ENCODE data around the gene TAB2. TPM values are rescaled to one million over a fixed set of nuclear protein-coding genes. Genes with fewer than 3 reads are reported as not detected.

The TAB2 gene
- total RNA-seq, 2 experiments from 2014 or later = 121 to 123 TPM

GRCh38 chr6:149429427-149430360 lies 112.2 kb downstream of the TAB2 start:
- no peak overlapping the region for H3K27ac ChIP-seq (ENCODE audit: low read depth in 1 of 2, low read length in 2 of 2)
- no peaks in the 10 kb centered on the region for H3K27me3 ChIP-seq (ENCODE audit: control insufficient read depth in 1 of 2, insufficient read depth in 2 of 2, low read length in 2 of 2)
- H3K4me3 ChIP-seq (ENCODE audit: low read length) = no peak overlapping the region
- H3K27ac Mint-ChIP-seq = no peak overlapping the region
- H3K4me1 ChIP-seq (ENCODE audit: insufficient read depth, low read length) = peaks cover 6% of the 10 kb centered on the region
- DNase-seq (no peak), ATAC-seq (ENCODE audit: poor library complexity) (no peak)
- TF ChIP-seq CTCF (IDR thresholded peaks at IDR 0.05) = no peak
- H3K4me3 Mint-ChIP-seq = no peak overlapping the region
- no peaks in the 10 kb centered on the region for H3K9me3 Mint-ChIP-seq
- no peaks in the 10 kb centered on the region for H3K36me3 ChIP-seq (ENCODE audit: insufficient read depth, low read length)
- CTCF ChIA-PET = interaction anchor here (1.0 to 4.2 kb wide), 2 partner anchors 240 to 399 kb away, joined by 3 to 52 read pairs; no protein-coding TSS in a partner anchor
- POLR2A ChIA-PET = no interaction called here
- peaks cover 5% of the 10 kb centered on the region for H3K4me1 Mint-ChIP-seq (ENCODE audit: low read depth)
- intact Hi-C loops (cut with DNase I, micrococcal nuclease) = loop anchor here (2.0 to 5.0 kb wide), 3 partner anchors 241 to 872 kb away; no protein-coding TSS in a partner anchor
- H3K36me3 Mint-ChIP-seq (ENCODE audit: low read depth) = no peaks in the 10 kb centered on the region
- H3K9me3 ChIP-seq (ENCODE audit: control insufficient read depth in 1 of 2, insufficient read depth in 1 of 2, low read length in 2 of 2) = no peaks in the 10 kb centered on the region
- H3K27me3 Mint-ChIP-seq = no peaks in the 10 kb centered on the region

- Histone ChIP-seq H3K4me1 (ENCODE audit: insufficient read depth, low read length) (peaks cover 6% of the 10 kb centered on the region), H3K9me3 (ENCODE audit: control insufficient read depth in 1 of 2, insufficient read depth in 1 of 2, low read length in 2 of 2) (no peaks in the 10 kb centered on the region), H3K36me3 (ENCODE audit: insufficient read depth, low read length) (no peaks in the 10 kb centered on the region), H3K27ac (ENCODE audit: low read depth in 1 of 2, low read length in 2 of 2) (no peak overlapping the region), H3K27me3 (ENCODE audit: control insufficient read depth in 1 of 2, insufficient read depth in 2 of 2, low read length in 2 of 2) (no peaks in the 10 kb centered on the region), H3K4me3 (ENCODE audit: low read length) (peak overlapping the region; percentile 17)
- CTCF ChIA-PET = interaction anchor here (0.6 to 4.2 kb wide), 62 partner anchors 9 to 407 kb away, joined by 3 to 52 read pairs (median 4); partner anchors contain the start of genes PPIL4 and ZC3H12D
- intact Hi-C loops (cut with DNase I, micrococcal nuclease) = loop anchor here (1.0 to 5.0 kb wide), 6 partner anchors 85 to 875 kb away; no protein-coding TSS in a partner anchor
- Mint-ChIP-seq H3K4me3 (peak overlapping the region; percentile 45), H3K4me1 (ENCODE audit: low read depth) (peaks cover 6% of the 10 kb centered on the region), H3K9me3 (no peaks in the 10 kb centered on the region), H3K36me3 (ENCODE audit: low read depth) (no peaks in the 10 kb centered on the region), H3K27me3 (no peaks in the 10 kb centered on the region), H3K27ac (no peak overlapping the region)
- ATAC-seq (ENCODE audit: poor library complexity) (peak; percentile 84), DNase-seq (peak; percentile 78 to 94 (median 88))
- POLR2A ChIA-PET = interaction anchor here (0.6 to 2.0 kb wide), 14 partner anchors 9 to 408 kb away, joined by 3 to 10 read pairs (median 3); partner anchors contain the start of gene TAB2
- peak; percentile 96 for TF ChIP-seq CTCF (IDR thresholded peaks at IDR 0.05)
These were observed 114.6 kb downstream of the TAB2 start for GRCh38 chr6:149431905-149432775.

GRCh38 chr6:149433405-149433804 lies 115.9 kb downstream of the TAB2 start:
- H3K9me3 ChIP-seq (ENCODE audit: control insufficient read depth in 1 of 2, insufficient read depth in 1 of 2, low read length in 2 of 2) = no peaks in the 10 kb centered on the region
- ATAC-seq (ENCODE audit: poor library complexity) (no peak), DNase-seq (no peak)
- no peak overlapping the region for H3K4me3 Mint-ChIP-seq
- H3K36me3 Mint-ChIP-seq (ENCODE audit: low read depth) = no peaks in the 10 kb centered on the region
- no peaks in the 10 kb centered on the region for H3K36me3 ChIP-seq (ENCODE audit: insufficient read depth, low read length)
- no peaks in the 10 kb centered on the region for H3K27me3 ChIP-seq (ENCODE audit: control insufficient read depth in 1 of 2, insufficient read depth in 2 of 2, low read length in 2 of 2)
- POLR2A ChIA-PET = interaction anchor here (0.6 to 2.0 kb wide), 3 partner anchors 13 to 402 kb away, joined by 3 to 7 read pairs (median 4); no protein-coding TSS in a partner anchor
- H3K4me3 ChIP-seq (ENCODE audit: low read length) = no peak overlapping the region
- H3K27ac Mint-ChIP-seq = no peak overlapping the region
- H3K9me3 Mint-ChIP-seq = no peaks in the 10 kb centered on the region
- no peak for TF ChIP-seq CTCF (IDR thresholded peaks at IDR 0.05)
- no peak overlapping the region for H3K27ac ChIP-seq (ENCODE audit: low read depth in 1 of 2, low read length in 2 of 2)
- CTCF ChIA-PET = interaction anchor here (0.5 to 4.2 kb wide), 2 partner anchors 84 to 403 kb away, joined by 4 to 52 read pairs; no protein-coding TSS in a partner anchor
- intact Hi-C loops (cut with DNase I, micrococcal nuclease) = loop anchor here (5.0 kb wide), 2 partner anchors 856 to 876 kb away; no protein-coding TSS in a partner anchor
- H3K27me3 Mint-ChIP-seq = no peaks in the 10 kb centered on the region
- peaks cover 11% of the 10 kb centered on the region for H3K4me1 Mint-ChIP-seq (ENCODE audit: low read depth)
- peaks cover 6% of the 10 kb centered on the region for H3K4me1 ChIP-seq (ENCODE audit: insufficient read depth, low read length)

All from CD4-positive, alpha-beta T cell (primary cell).